ENCODE measurements around the gene ANKRD63. TPM values are rescaled to one million over a fixed set of nuclear protein-coding genes. Genes with fewer than 3 reads are reported as not detected.
A peak's percentile ranks its signal among the peaks of the same experiment; 100 is the strongest.

Gene ANKRD63
- total RNA-seq, 1 donor from 2014 or later: not detected

GRCh38 chr15:40323953-40324937, 41.4 kb upstream of the ANKRD63 start:
- Histone ChIP-seq H3K4me3 (peak overlapping the region; percentile 88), H3K36me3 (no peaks in the 10 kb centered on the region), H3K27ac (replicated peaks) (peak overlapping the region; percentile 99), H3K9me3 (replicated peaks) (no peaks in the 10 kb centered on the region), H3K27me3 (ENCODE audit: low read depth) (no peaks in the 10 kb centered on the region), H3K4me1 (peaks cover 68% of the 10 kb centered on the region)
- intact Hi-C loops (cut with micrococcal nuclease): no loop called here
- TF ChIP-seq CTCF (IDR thresholded peaks at IDR 0.05; ENCODE audit: borderline replicate concordance): no peak
- DNase-seq: no peak

GRCh38 chr15:40323239-40323952, 40.5 kb upstream of the ANKRD63 start, which contains the start of gene INAFM2:
INAFM2 (plus strand) TSS chr15:40323692; CDS start chr15:40324056, 364 bp downstream.
- no peaks in the 10 kb centered on the region for H3K36me3 ChIP-seq
- H3K27me3 ChIP-seq (ENCODE audit: low read depth): no peaks in the 10 kb centered on the region
- peak; percentile 92 for DNase-seq
- peaks cover 59% of the 10 kb centered on the region for H3K4me1 ChIP-seq
- no peaks in the 10 kb centered on the region for H3K9me3 ChIP-seq (replicated peaks)
- H3K4me3 ChIP-seq: peak within 1 kb of the TSS; percentile 88
- intact Hi-C loops (cut with micrococcal nuclease): no loop called here
- peak; percentile 80 for TF ChIP-seq CTCF (IDR thresholded peaks at IDR 0.05; ENCODE audit: borderline replicate concordance)
- H3K27ac ChIP-seq (replicated peaks): peak within 1 kb of the TSS; percentile 99

GRCh38 chr15:40322531-40323238, 39.8 kb upstream of the ANKRD63 start:
- no peak for TF ChIP-seq CTCF (IDR thresholded peaks at IDR 0.05; ENCODE audit: borderline replicate concordance)
- H3K27ac ChIP-seq (replicated peaks): peak overlapping the region; percentile 99
- no peak for DNase-seq
- no peaks in the 10 kb centered on the region for H3K27me3 ChIP-seq (ENCODE audit: low read depth)
- no peaks in the 10 kb centered on the region for H3K9me3 ChIP-seq (replicated peaks)
- H3K36me3 ChIP-seq: no peaks in the 10 kb centered on the region
- intact Hi-C loops (cut with micrococcal nuclease): no loop called here
- H3K4me1 ChIP-seq: peaks cover 52% of the 10 kb centered on the region
- H3K4me3 ChIP-seq: peak overlapping the region; percentile 88

GRCh38 chr15:40320931-40321371, 38.1 kb upstream of the ANKRD63 start:
- intact Hi-C loops (cut with micrococcal nuclease): no loop called here
- no peak overlapping the region for H3K4me3 ChIP-seq
- no peak for DNase-seq

More at GRCh38 chr15:40320931-40321371, 38.1 kb upstream of the ANKRD63 start:
- Histone ChIP-seq H3K27ac (replicated peaks) (peak overlapping the region; percentile 99), H3K36me3 (no peaks in the 10 kb centered on the region), H3K9me3 (replicated peaks) (no peaks in the 10 kb centered on the region), H3K4me1 (peaks cover 35% of the 10 kb centered on the region), H3K27me3 (ENCODE audit: low read depth) (no peaks in the 10 kb centered on the region)
- TF ChIP-seq CTCF (IDR thresholded peaks at IDR 0.05; ENCODE audit: borderline replicate concordance): peak; percentile 91
